ENCODE measurements around the gene AHDC1.

The AHDC1 gene

GRCh38 chr1:27531959-27532685 is 71.8 kb downstream of the AHDC1 start:
- no peak overlapping the region for H2AFZ ChIP-seq (ENCODE audit: low read depth, low read length)
- no peaks in the 10 kb centered on the region for H3K27me3 ChIP-seq (ENCODE audit: insufficient read depth, low read length, poor library complexity)
- DNase-seq (no peak), ATAC-seq (ENCODE audit: insufficient read depth, low read depth) (0 out of 3 replicates have a peak, but pooled peaks have one; percentile 11)
- no peak for TF ChIP-seq EZH2 (IDR thresholded peaks at IDR 0.05; ENCODE audit: borderline replicate concordance, low read depth, low read length, severe bottlenecking)
- no peak for TF ChIP-seq CTCF (IDR thresholded peaks at IDR 0.05; ENCODE audit: borderline replicate concordance, extremely low read depth, low read length, poor library complexity, severe bottlenecking)
- H3K27ac ChIP-seq (ENCODE audit: low read length) = peak overlapping the region; percentile 2; the same call in 1 of the 2 replicates
- H3K4me2 ChIP-seq (ENCODE audit: insufficient read depth, low read length) = no peak overlapping the region
- peaks cover 15% of the 10 kb centered on the region for H4K20me1 ChIP-seq (ENCODE audit: insufficient read depth, low read length)
- peaks cover 40% of the 10 kb centered on the region for H3K36me3 ChIP-seq (ENCODE audit: insufficient read depth, low read length)
- H3K4me3 ChIP-seq (ENCODE audit: low read depth in 1 of 2, low read length in 2 of 2) = no peak overlapping the region
- no peak overlapping the region for H3K9ac ChIP-seq (ENCODE audit: low read depth, low read length)
- H3K79me2 ChIP-seq (ENCODE audit: insufficient read depth, low read length) = peaks cover 1% of the 10 kb centered on the region; the same call in 1 of the 2 replicates
- no peaks in the 10 kb centered on the region for H3K9me3 ChIP-seq (ENCODE audit: insufficient read depth, low read length, severe bottlenecking)
- H3K4me1 ChIP-seq (ENCODE audit: insufficient read depth, low read length) = no peaks in the 10 kb centered on the region

GRCh38 chr1:27530192-27530591 is 73.8 kb downstream of the AHDC1 start:
- no peak for ATAC-seq (ENCODE audit: insufficient read depth, low read depth)
- DNase-seq = no peak
- no peak overlapping the region for H3K4me2 ChIP-seq (ENCODE audit: insufficient read depth, low read length)
- H4K20me1 ChIP-seq (ENCODE audit: insufficient read depth, low read length) = peaks cover 3% of the 10 kb centered on the region; the same call in 1 of the 2 replicates
- no peak for TF ChIP-seq CTCF (IDR thresholded peaks at IDR 0.05; ENCODE audit: borderline replicate concordance, extremely low read depth, low read length, poor library complexity, severe bottlenecking)
- TF ChIP-seq EZH2 (IDR thresholded peaks at IDR 0.05; ENCODE audit: borderline replicate concordance, low read depth, low read length, severe bottlenecking) = no peak
- H2AFZ ChIP-seq (ENCODE audit: low read depth, low read length) = no peak overlapping the region
- peaks cover 21% of the 10 kb centered on the region for H3K36me3 ChIP-seq (ENCODE audit: insufficient read depth, low read length)
- H3K4me1 ChIP-seq (ENCODE audit: insufficient read depth, low read length) = peaks cover 14% of the 10 kb centered on the region
- H3K79me2 ChIP-seq (ENCODE audit: insufficient read depth, low read length) = no peaks in the 10 kb centered on the region
- H3K9me3 ChIP-seq (ENCODE audit: insufficient read depth, low read length, severe bottlenecking) = no peaks in the 10 kb centered on the region
- H3K9ac ChIP-seq (ENCODE audit: low read depth, low read length) = no peak overlapping the region
- H3K27ac ChIP-seq (ENCODE audit: low read length) = no peak overlapping the region
- no peak overlapping the region for H3K4me3 ChIP-seq (ENCODE audit: low read depth in 1 of 2, low read length in 2 of 2)
- no peaks in the 10 kb centered on the region for H3K27me3 ChIP-seq (ENCODE audit: insufficient read depth, low read length, poor library complexity)

- H4K20me1 ChIP-seq (ENCODE audit: insufficient read depth, low read length) = no peaks in the 10 kb centered on the region; the same call in 1 of the 2 replicates
- no peak overlapping the region for H3K4me3 ChIP-seq (ENCODE audit: low read depth in 1 of 2, low read length in 2 of 2)
- H3K27ac ChIP-seq (ENCODE audit: low read length) = no peak overlapping the region
- H3K27me3 ChIP-seq (ENCODE audit: insufficient read depth, low read length, poor library complexity) = no peaks in the 10 kb centered on the region
- no peak overlapping the region for H3K4me2 ChIP-seq (ENCODE audit: insufficient read depth, low read length)
- ATAC-seq (ENCODE audit: insufficient read depth, low read depth) (no peak), DNase-seq (no peak)
- H3K9me3 ChIP-seq (ENCODE audit: insufficient read depth, low read length, severe bottlenecking) = no peaks in the 10 kb centered on the region
- peaks cover 16% of the 10 kb centered on the region for H3K4me1 ChIP-seq (ENCODE audit: insufficient read depth, low read length)
- TF ChIP-seq EZH2 (IDR thresholded peaks at IDR 0.05; ENCODE audit: borderline replicate concordance, low read depth, low read length, severe bottlenecking) (no peak), CTCF (IDR thresholded peaks at IDR 0.05; ENCODE audit: borderline replicate concordance, extremely low read depth, low read length, poor library complexity, severe bottlenecking) (no peak)
- no peak overlapping the region for H2AFZ ChIP-seq (ENCODE audit: low read depth, low read length)
- H3K79me2 ChIP-seq (ENCODE audit: insufficient read depth, low read length) = no peaks in the 10 kb centered on the region
- no peak overlapping the region for H3K9ac ChIP-seq (ENCODE audit: low read depth, low read length)
- H3K36me3 ChIP-seq (ENCODE audit: insufficient read depth, low read length) = peaks cover 16% of the 10 kb centered on the region
Measured at GRCh38 chr1:27529704-27530018, 74.3 kb downstream of the AHDC1 start.
